Liver (tissue), 9 donors: ENCODE results near the gene OSCAR. TPM values are rescaled to one million over a fixed set of nuclear protein-coding genes. Genes with fewer than 3 reads are reported as not detected.

Experiments
- DNase-seq: peaks from one replicate; pipeline ENCODE4 v3.0.0-alpha.2; 2017; ENCODE audit warnings: low spot score
- H3K27ac ChIP-seq, 2 donors: one replicate each; pipeline ENCODE4 v1.7.0; 2013; ENCODE audit warnings: inconsistent platforms in 2 of 2, low read length in 2 of 2, control low read depth in 1 of 2, low read depth in 1 of 2, mild to moderate bottlenecking in 1 of 2
- H3K27me3 ChIP-seq, 4 donors: one replicate each; pipeline versions ENCODE4 v1.6.1 to v1.7.0; 2013; ENCODE audit warnings: low read length in 3 of 4, inconsistent platforms in 1 of 4, mild to moderate bottlenecking in 1 of 4, moderate library complexity in 1 of 4; ENCODE audit not compliant: control insufficient read depth in 4 of 4, insufficient read depth in 4 of 4
- H3K36me3 ChIP-seq, 4 donors: one replicate each; pipeline versions ENCODE4 v1.6.1 to v1.7.0; 2013; ENCODE audit warnings: low read length in 3 of 4, mild to moderate bottlenecking in 3 of 4, low read depth in 1 of 4, moderate library complexity in 1 of 4; ENCODE audit not compliant: control insufficient read depth in 4 of 4, insufficient read depth in 3 of 4
- H3K4me1 ChIP-seq, 4 donors: one replicate each; pipeline versions ENCODE4 v1.6.1 to v1.7.0; 2013; ENCODE audit warnings: low read length in 3 of 4, mild to moderate bottlenecking in 3 of 4, moderate library complexity in 1 of 4; ENCODE audit not compliant: control insufficient read depth in 4 of 4, insufficient read depth in 4 of 4
- H3K4me3 ChIP-seq, 3 donors: one replicate each; pipeline versions ENCODE4 v1.6.1 to v1.7.0; 2013; ENCODE audit warnings: low read length in 3 of 3, control low read depth in 1 of 3, low read depth in 1 of 3, mild to moderate bottlenecking in 1 of 3
- H3K9ac ChIP-seq, 2 donors: one replicate each; pipeline ENCODE4 v1.7.0; 2013; ENCODE audit warnings: low read length in 2 of 2, mild to moderate bottlenecking in 2 of 2, moderate library complexity in 2 of 2, control low read depth in 1 of 2, low read depth in 1 of 2
- H3K9me3 ChIP-seq, 4 donors: one replicate each; pipeline versions ENCODE4 v1.6.1 to v1.7.0; 2013; ENCODE audit warnings: low read length in 3 of 4; ENCODE audit not compliant: control insufficient read depth in 4 of 4
- ATF3 ChIP-seq: IDR thresholded peaks from 2 replicates; pipeline ENCODE4 v1.6.1; 2016; ENCODE audit warnings: antibody characterized with exemption
- CTCF ChIP-seq: fragments of 150-350 bp; IDR thresholded peaks from 2 replicates; pipeline ENCODE4 v1.5.1; 2017; ENCODE audit warnings: improper control_type of control experiment, low read depth, low read length; ENCODE audit not compliant: missing input control
- FOXA1 ChIP-seq: IDR thresholded peaks from 2 replicates; pipeline ENCODE4 v1.6.1; 2016; ENCODE audit warnings: antibody characterized with exemption
- FOXA2 ChIP-seq: IDR thresholded peaks from 2 replicates; pipeline ENCODE4 v1.6.1; 2016; ENCODE audit warnings: antibody characterized with exemption
- GABPA ChIP-seq, 2 donors: IDR thresholded peaks in 1 of 2; conservative IDR thresholded peaks in 1 of 2; 2 replicates each; pipeline ENCODE4 v1.6.1; 2016; ENCODE audit warnings: antibody characterized with exemption in 2 of 2, mild to moderate bottlenecking in 1 of 2, moderate library complexity in 1 of 2
- HNF4A ChIP-seq, 2 donors: conservative IDR thresholded peaks; 2 replicates each; pipeline ENCODE4 v1.6.1; 2016; ENCODE audit warnings: antibody characterized with exemption in 2 of 2, mild to moderate bottlenecking in 2 of 2
- JUND ChIP-seq, 2 donors: IDR thresholded peaks; 2 replicates each; pipeline ENCODE4 v1.6.1; 2016; ENCODE audit warnings: antibody characterized with exemption in 2 of 2
- MAX ChIP-seq: IDR thresholded peaks from 2 replicates; pipeline ENCODE4 v1.6.1; 2016; ENCODE audit warnings: antibody characterized with exemption
- NR2F2 ChIP-seq: IDR thresholded peaks from 2 replicates; pipeline ENCODE4 v1.6.1; 2016; ENCODE audit warnings: antibody characterized with exemption
- RAD21 ChIP-seq, 2 donors: IDR thresholded peaks; 2 replicates each; pipeline ENCODE4 v1.6.1; 2016; ENCODE audit warnings: antibody characterized with exemption in 2 of 2, mild to moderate bottlenecking in 2 of 2
- SP1 ChIP-seq: IDR thresholded peaks from 2 replicates; pipeline ENCODE4 v1.6.1; 2018; ENCODE audit warnings: antibody characterized with exemption, mild to moderate bottlenecking
- YY1 ChIP-seq: IDR thresholded peaks from 2 replicates; pipeline ENCODE4 v1.6.1; 2016; ENCODE audit warnings: antibody characterized with exemption, mild to moderate bottlenecking
- ZBTB33 ChIP-seq: IDR thresholded peaks from 2 replicates; pipeline ENCODE4 v1.6.1; 2016; ENCODE audit warnings: antibody characterized with exemption
- WGBS: extraction: QIAGEN DNeasy Blood & Tissue Kit; methylation state at CpG from one replicate; pipeline ENCODE4 v1.1.7; 2013; 5-methylcytosine and 5-hydroxymethylcytosine counted together
- polyA plus RNA-seq, 2 donors: library from polyadenylated mRNA; stranded (reverse) in 1 of 2; unstranded in 1 of 2; fragments of 200-250 nt in 1 of 2; fragments of >200 nt in 1 of 2; fragmentation: Nextera tagmentation in 1 of 2; extraction: Ambion mirVana in 1 of 2; gene quantifications; one replicate each; pipeline versions ENCODE4 v1.2.1 to v1.2.3, GENCODE V29; 2013 to 2015
- total RNA-seq, 2 donors: library from RNA; depleted of rRNA; stranded (reverse); fragments of >200 nt; gene quantifications; one replicate each; pipeline ENCODE4 v1.2.3, GENCODE V29; 2014
- donor health status: healthy.
- donor health status: healthy.
- donor health status: healthy.
- donor health status: healthy.
- donor health status: healthy.

OSCAR gene
- total and polyA plus RNA-seq, 4 donors: 0.60 to 2.0 (median 0.83) TPM

- WGBS: 98% methylated on average over 20 of the region's 20 CpGs
- Histone ChIP-seq H3K36me3 (peaks cover 7 to 65% (median 27%) of the 10 kb centered on the region in 4 donors), H3K9me3 (no peaks in the 10 kb centered on the region), H3K4me1 (no peaks in the 10 kb centered on the region), H3K4me3 (no peak overlapping the region), H3K27me3 (no peaks in the 10 kb centered on the region), H3K9ac (no peak overlapping the region), H3K27ac (no peak overlapping the region)
- no peak for TF ChIP-seq FOXA1
- no peak for TF ChIP-seq MAX
- TF ChIP-seq NR2F2: no peak
- DNase-seq: no peak
Measured at GRCh38 chr19:54129617-54129996, 29.0 kb upstream of the OSCAR start.

GRCh38 chr19:54128796-54129616 lies 28.4 kb upstream of the OSCAR start:
- Histone ChIP-seq H3K9me3 (no peaks in the 10 kb centered on the region), H3K4me3 (no peak overlapping the region), H3K4me1 (no peaks in the 10 kb centered on the region), H3K27me3 (no peaks in the 10 kb centered on the region), H3K9ac (no peak overlapping the region), H3K27ac (no peak overlapping the region), H3K36me3 (peaks cover 7 to 71% (median 30%) of the 10 kb centered on the region in 4 donors)
- DNase-seq: no peak
- WGBS: 96% methylated on average over 41 of the region's 41 CpGs
- no peak for TF ChIP-seq FOXA2
- no peak for TF ChIP-seq CTCF
- no peak for TF ChIP-seq NR2F2
- TF ChIP-seq JUND (IDR thresholded peaks at IDR 0.05): no peak
- no peak for TF ChIP-seq FOXA1
- no peak for TF ChIP-seq MAX
- TF ChIP-seq ZBTB33: no peak

- H3K4me3 ChIP-seq: no peak overlapping the region
- H3K9me3 ChIP-seq: no peaks in the 10 kb centered on the region
- WGBS: 92% methylated on average over 20 of the region's 20 CpGs
- H3K27me3 ChIP-seq: no peaks in the 10 kb centered on the region
- H3K27ac ChIP-seq: no peak overlapping the region
- no peak for DNase-seq
- H3K9ac ChIP-seq: no peak overlapping the region
- TF ChIP-seq YY1: no peak
- TF ChIP-seq RAD21 (IDR thresholded peaks at IDR 0.05): no peak
- TF ChIP-seq HNF4A (conservative IDR thresholded peaks at IDR 0.05): no peak
- no peak for TF ChIP-seq ZBTB33
- TF ChIP-seq ATF3: no peak
- TF ChIP-seq GABPA (IDR thresholded peaks at IDR 0.05 in 1 of 2, conservative IDR thresholded peaks at IDR 0.05 in 1 of 2): no peak
- no peak for TF ChIP-seq SP1
- H3K4me1 ChIP-seq: no peaks in the 10 kb centered on the region
- peaks cover 7 to 77% (median 33%) of the 10 kb centered on the region in 4 donors for H3K36me3 ChIP-seq
Measured at GRCh38 chr19:54128441-54128725, 27.8 kb upstream of the OSCAR start.
